Mammary microvascular endothelial cell (primary cell): ENCODE measurements around the gene CCT4. TPM values are rescaled to one million over a fixed set of nuclear protein-coding genes. Genes with fewer than 3 reads are reported as not detected.

Experiments
- total RNA-seq: library from RNA; depleted of rRNA; stranded (reverse); fragments of >200 nt; gene quantifications from 2 replicates; pipeline ENCODE4 v1.2.3, GENCODE V29; 2015

CCT4 gene
- 202 and 203 TPM in 2 replicates for total RNA-seq

GRCh38 chr2:61888267-61889055, at the start of gene CCT4:
CCT4 (minus strand) TSS chr2:61888656; CDS start chr2:61888507, 149 bp downstream.

GRCh38 chr2:61905372-61906185, 17.1 kb upstream of the CCT4 start, which contains the start of gene COMMD1:
COMMD1 (plus strand) TSS chr2:61905674; CDS start chr2:61905679, 5 bp downstream.

GRCh38 chr2:61853847-61854563, 34.5 kb downstream of the CCT4 start, which contains the start of gene FAM161A:
FAM161A (minus strand) TSS chr2:61854060; CDS start chr2:61854041, 19 bp downstream.

Other genes starting within 250 kb of the CCT4 start
- 1.5 and 1.7 TPM in 2 replicates for gene FAM161A, start 34.6 kb downstream of the CCT4 start, total RNA-seq
- 60.8 and 76.6 TPM in 2 replicates for gene COMMD1, start 17.0 kb upstream of the CCT4 start, total RNA-seq